ENCODE measurements around the gene TMEM117. TPM values are rescaled to one million over a fixed set of nuclear protein-coding genes. Genes with fewer than 3 reads are reported as not detected.

Gene TMEM117
- total RNA-seq, 2 experiments from 2014 or later, result 1.6 to 1.7 TPM

DNA sequence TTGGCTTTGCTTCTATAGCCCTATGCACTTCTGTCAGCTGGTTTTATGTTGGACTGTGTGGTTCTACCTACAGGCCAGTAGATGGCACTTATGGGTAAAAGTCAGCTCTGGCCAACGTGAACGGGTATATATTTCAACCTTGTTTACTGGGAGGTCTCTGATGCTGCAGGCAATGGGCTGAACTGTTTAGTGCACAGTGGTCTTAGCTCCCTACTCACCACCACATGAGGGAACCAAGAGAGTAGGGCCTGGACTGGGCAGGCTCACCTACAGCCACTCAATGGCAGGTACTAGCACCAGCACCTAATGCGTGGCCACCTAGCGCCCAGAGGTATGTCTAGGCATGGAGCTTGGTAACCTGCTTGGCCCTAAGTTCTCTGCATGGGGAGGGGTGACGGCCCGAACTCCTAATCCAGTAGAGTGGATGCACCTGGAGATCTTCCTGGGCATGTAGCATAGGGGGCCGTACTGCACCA lies 481.8 kb downstream of the TMEM117 start:
- H3K27me3 Mint-ChIP-seq, result no peaks in the 10 kb centered on the region
- DNase-seq, result no peak
- H3K36me3 Mint-ChIP-seq (ENCODE audit: low read depth), result no peaks in the 10 kb centered on the region
- ChIA-PET POLR2A (no interaction called here), CTCF (interaction anchor here (1.3 kb wide), 1 partner anchor 18 kb away, joined by 3 read pairs; no protein-coding TSS in a partner anchor)
- no peaks in the 10 kb centered on the region for H3K4me1 Mint-ChIP-seq
- no peak overlapping the region for H3K27ac Mint-ChIP-seq
- no peaks in the 10 kb centered on the region for H3K9me3 Mint-ChIP-seq
- no peak overlapping the region for H3K4me3 Mint-ChIP-seq

DNA sequence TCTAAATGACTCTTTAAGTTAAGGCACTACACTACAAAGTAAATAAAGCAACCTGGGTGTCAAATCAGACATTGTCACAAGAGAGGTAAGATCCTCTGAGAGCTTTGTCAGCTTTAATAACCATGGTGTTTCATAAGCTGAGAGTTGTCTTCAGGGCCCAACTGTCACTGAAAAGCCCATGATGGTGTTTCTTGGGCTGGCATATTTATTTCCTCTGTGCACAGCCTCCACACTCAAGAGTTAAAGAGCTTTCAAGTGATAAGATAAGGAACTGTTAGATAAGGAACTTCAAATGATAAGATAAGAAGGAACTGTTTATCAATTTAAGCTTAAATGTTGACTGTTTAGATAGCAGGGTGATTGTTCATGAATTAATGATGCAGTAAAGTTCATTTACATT lies 495.4 kb downstream of the TMEM117 start:
- Mint-ChIP-seq H3K36me3 (ENCODE audit: low read depth) (no peaks in the 10 kb centered on the region), H3K9me3 (peaks cover 6% of the 10 kb centered on the region), H3K4me1 (no peaks in the 10 kb centered on the region), H3K27ac (no peak overlapping the region), H3K27me3 (no peaks in the 10 kb centered on the region), H3K4me3 (no peak overlapping the region)
- no peak for DNase-seq
- CTCF ChIA-PET, result no interaction called here
- POLR2A ChIA-PET, result no interaction called here

DNA sequence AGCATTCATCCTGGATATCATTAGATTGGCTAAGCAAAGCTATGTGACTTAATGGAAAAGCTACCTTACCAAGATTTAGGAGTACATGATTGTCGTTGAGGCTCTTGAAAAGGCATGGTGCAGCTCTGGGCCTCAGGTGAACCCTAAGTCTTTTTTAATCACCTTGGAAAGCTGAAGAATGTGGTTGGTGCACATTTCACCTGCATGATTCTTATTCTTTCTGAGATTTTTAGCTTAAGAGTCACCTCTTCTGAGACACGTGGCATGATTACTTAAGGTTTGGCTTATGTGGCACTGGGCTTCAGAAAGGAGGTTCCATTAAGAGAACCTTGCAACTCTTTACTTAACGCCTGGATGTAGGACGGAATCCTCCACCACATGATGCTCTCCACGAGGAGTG lies 498.5 kb downstream of the TMEM117 start:
- POLR2A ChIA-PET, result no interaction called here
- Mint-ChIP-seq H3K27me3 (no peaks in the 10 kb centered on the region), H3K4me3 (no peak overlapping the region), H3K36me3 (ENCODE audit: low read depth) (no peaks in the 10 kb centered on the region), H3K27ac (no peak overlapping the region), H3K9me3 (peaks cover 6% of the 10 kb centered on the region), H3K4me1 (no peaks in the 10 kb centered on the region)
- CTCF ChIA-PET, result no interaction called here
- DNase-seq, result no peak

- Mint-ChIP-seq H3K36me3 (ENCODE audit: low read depth) (no peaks in the 10 kb centered on the region), H3K27me3 (no peaks in the 10 kb centered on the region), H3K27ac (no peak overlapping the region), H3K9me3 (peaks cover 6% of the 10 kb centered on the region), H3K4me1 (no peaks in the 10 kb centered on the region), H3K4me3 (no peak overlapping the region)
- CTCF ChIA-PET, result no interaction called here
- no peak for DNase-seq
- POLR2A ChIA-PET, result no interaction called here
Observed at GRCh38 chr12:44335030-44335429, 499.1 kb downstream of the TMEM117 start.

- Mint-ChIP-seq H3K27me3 (no peaks in the 10 kb centered on the region), H3K9me3 (peaks cover 6% of the 10 kb centered on the region), H3K27ac (no peak overlapping the region), H3K36me3 (ENCODE audit: low read depth) (no peaks in the 10 kb centered on the region), H3K4me3 (no peak overlapping the region), H3K4me1 (no peaks in the 10 kb centered on the region)
- POLR2A ChIA-PET, result no interaction called here
- CTCF ChIA-PET, result interaction anchor here (1.1 kb wide), 1 partner anchor 20 kb away, joined by 3 read pairs; no protein-coding TSS in a partner anchor
- no peak for DNase-seq
Observed at GRCh38 chr12:44336577-44336976, 500.7 kb downstream of the TMEM117 start.

- Mint-ChIP-seq H3K4me3 (no peak overlapping the region), H3K36me3 (ENCODE audit: low read depth) (no peaks in the 10 kb centered on the region), H3K4me1 (peaks cover 5% of the 10 kb centered on the region), H3K27ac (no peak overlapping the region), H3K27me3 (no peaks in the 10 kb centered on the region), H3K9me3 (no peaks in the 10 kb centered on the region)
- ChIA-PET POLR2A (no interaction called here), CTCF (no interaction called here)
- DNase-seq, result no peak
Observed at GRCh38 chr12:44342371-44342770, 506.5 kb downstream of the TMEM117 start.

- H3K36me3 Mint-ChIP-seq (ENCODE audit: low read depth), result no peaks in the 10 kb centered on the region
- ChIA-PET CTCF (no interaction called here), POLR2A (no interaction called here)
- no peaks in the 10 kb centered on the region for H3K27me3 Mint-ChIP-seq
- no peak overlapping the region for H3K4me3 Mint-ChIP-seq
- no peaks in the 10 kb centered on the region for H3K9me3 Mint-ChIP-seq
- peaks cover 5% of the 10 kb centered on the region for H3K4me1 Mint-ChIP-seq
- no peak overlapping the region for H3K27ac Mint-ChIP-seq
- no peak for DNase-seq
Observed at GRCh38 chr12:44347145-44347544, 511.3 kb downstream of the TMEM117 start.

DNA sequence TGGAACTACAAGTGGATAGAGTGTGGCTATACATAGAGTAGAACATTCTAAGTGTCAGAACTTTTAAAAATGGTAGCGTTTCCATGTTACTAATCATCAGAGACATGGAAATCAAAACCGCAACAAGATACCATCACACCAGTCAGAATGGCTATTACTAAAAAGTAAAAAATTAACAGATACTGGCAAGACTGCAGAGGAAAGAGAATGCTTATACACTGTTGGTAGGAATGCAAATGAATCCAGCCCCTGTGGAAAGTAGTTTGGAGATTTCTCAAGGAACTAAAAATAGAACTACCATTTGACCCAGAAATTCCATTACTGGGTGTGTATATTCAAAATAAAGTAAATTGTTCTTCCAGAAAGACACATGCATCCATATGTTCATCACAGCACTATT lies 521.6 kb downstream of the TMEM117 start:
- Mint-ChIP-seq H3K9me3 (no peaks in the 10 kb centered on the region), H3K27ac (no peak overlapping the region), H3K4me1 (no peaks in the 10 kb centered on the region), H3K4me3 (no peak overlapping the region), H3K27me3 (no peaks in the 10 kb centered on the region), H3K36me3 (ENCODE audit: low read depth) (no peaks in the 10 kb centered on the region)
- ChIA-PET POLR2A (no interaction called here), CTCF (no interaction called here)
- DNase-seq, result no peak

DNA sequence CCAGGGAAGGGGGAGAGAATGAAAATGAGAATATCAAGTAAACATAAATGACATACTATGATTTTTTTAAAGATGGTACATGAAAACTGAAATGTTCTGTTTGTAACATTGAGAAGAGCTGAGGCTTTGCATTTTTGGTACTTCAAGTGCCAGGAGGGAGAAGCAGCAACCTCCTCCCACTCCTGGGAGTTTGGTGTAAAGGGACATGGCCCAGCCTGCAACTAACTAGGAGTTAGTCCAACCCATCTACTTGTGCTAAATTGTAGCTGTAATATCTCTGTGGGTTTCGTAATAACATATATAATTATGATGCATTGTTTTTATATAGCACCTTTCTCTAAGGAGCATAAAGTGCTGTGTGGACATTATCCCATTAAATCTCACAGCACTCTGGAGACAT lies 522.8 kb downstream of the TMEM117 start:
- POLR2A ChIA-PET, result no interaction called here
- no peak for DNase-seq
- Mint-ChIP-seq H3K9me3 (no peaks in the 10 kb centered on the region), H3K27me3 (no peaks in the 10 kb centered on the region), H3K4me3 (no peak overlapping the region), H3K36me3 (ENCODE audit: low read depth) (no peaks in the 10 kb centered on the region), H3K4me1 (no peaks in the 10 kb centered on the region), H3K27ac (no peak overlapping the region)
- CTCF ChIA-PET, result no interaction called here

- POLR2A ChIA-PET, result no interaction called here
- Mint-ChIP-seq H3K27me3 (no peaks in the 10 kb centered on the region), H3K36me3 (ENCODE audit: low read depth) (no peaks in the 10 kb centered on the region), H3K27ac (no peak overlapping the region), H3K4me3 (no peak overlapping the region), H3K9me3 (no peaks in the 10 kb centered on the region), H3K4me1 (no peaks in the 10 kb centered on the region)
- no peak for DNase-seq
- CTCF ChIA-PET, result no interaction called here
Observed at GRCh38 chr12:44362947-44363346, 527.1 kb downstream of the TMEM117 start.

DNA sequence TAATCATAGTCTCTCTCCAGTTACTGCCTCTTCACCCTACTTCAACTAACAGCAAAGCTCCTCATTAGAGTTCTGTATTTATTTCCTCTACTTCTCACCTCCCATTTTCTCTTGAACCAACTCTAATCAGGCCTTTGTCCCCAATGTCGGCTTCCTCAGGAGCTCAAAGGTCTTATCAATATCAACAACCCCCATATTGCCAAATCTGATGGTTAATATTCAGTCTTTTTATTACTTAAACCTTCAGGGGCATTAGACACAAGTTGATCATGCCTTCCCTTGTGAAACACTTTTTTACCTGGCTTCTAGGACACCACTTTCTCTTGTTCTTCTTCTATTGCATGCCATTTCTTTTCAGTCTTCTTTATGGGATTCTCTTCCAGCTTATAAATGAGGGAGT lies 531.3 kb downstream of the TMEM117 start:
- Mint-ChIP-seq H3K4me3 (no peak overlapping the region), H3K27me3 (no peaks in the 10 kb centered on the region), H3K9me3 (no peaks in the 10 kb centered on the region), H3K27ac (no peak overlapping the region), H3K36me3 (ENCODE audit: low read depth) (no peaks in the 10 kb centered on the region), H3K4me1 (no peaks in the 10 kb centered on the region)
- ChIA-PET POLR2A (no interaction called here), CTCF (no interaction called here)
- DNase-seq, result no peak

DNA sequence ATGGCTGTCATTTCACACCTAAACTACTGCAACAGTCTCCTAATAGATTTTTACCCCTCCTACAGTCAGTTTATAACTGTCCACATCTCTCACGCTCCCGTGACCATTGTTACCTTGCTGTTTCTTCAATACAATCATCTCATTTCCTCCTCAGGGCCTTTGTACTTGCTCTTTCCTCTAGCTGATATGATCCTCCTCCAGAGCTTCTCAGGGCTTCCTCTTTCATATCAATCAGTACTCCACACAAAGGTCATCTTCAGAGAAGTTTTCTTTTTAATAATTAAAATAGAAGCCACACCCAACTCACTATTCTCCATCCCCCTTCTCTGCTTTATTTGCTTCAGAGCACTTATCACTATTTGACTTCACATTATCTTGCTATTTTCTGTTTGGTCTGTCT lies 532.0 kb downstream of the TMEM117 start:
- ChIA-PET POLR2A (no interaction called here), CTCF (no interaction called here)
- no peaks in the 10 kb centered on the region for H3K4me1 Mint-ChIP-seq
- no peak overlapping the region for H3K4me3 Mint-ChIP-seq
- no peaks in the 10 kb centered on the region for H3K27me3 Mint-ChIP-seq
- no peaks in the 10 kb centered on the region for H3K36me3 Mint-ChIP-seq (ENCODE audit: low read depth)
- no peak overlapping the region for H3K27ac Mint-ChIP-seq
- H3K9me3 Mint-ChIP-seq, result no peaks in the 10 kb centered on the region
- no peak for DNase-seq

- no peak overlapping the region for H3K27ac Mint-ChIP-seq
- H3K4me1 Mint-ChIP-seq, result no peaks in the 10 kb centered on the region
- H3K9me3 Mint-ChIP-seq, result no peaks in the 10 kb centered on the region
- POLR2A ChIA-PET, result no interaction called here
- CTCF ChIA-PET, result no interaction called here
- H3K36me3 Mint-ChIP-seq (ENCODE audit: low read depth), result no peaks in the 10 kb centered on the region
- H3K27me3 Mint-ChIP-seq, result no peaks in the 10 kb centered on the region
- H3K4me3 Mint-ChIP-seq, result no peak overlapping the region
- no peak for DNase-seq
Observed at GRCh38 chr12:44369998-44370397, 534.1 kb downstream of the TMEM117 start.

DNA sequence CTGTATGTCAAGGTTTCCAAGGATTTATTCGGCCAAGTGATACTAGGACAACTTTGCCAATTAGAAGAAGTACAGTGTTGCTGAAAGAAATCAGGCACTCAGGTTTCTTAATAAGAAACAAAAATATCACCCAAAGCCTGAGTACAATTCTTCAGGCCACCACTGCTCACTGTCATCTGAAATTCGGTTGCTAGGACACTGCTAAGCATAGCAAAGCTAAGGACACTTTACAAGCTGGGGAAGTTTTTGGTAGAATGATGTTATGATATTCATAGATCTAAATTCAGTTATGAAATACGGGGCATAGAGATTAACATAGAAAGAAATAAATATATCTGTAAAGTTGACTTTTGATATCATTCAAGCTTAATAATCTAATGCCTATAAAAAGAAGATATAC lies 535.1 kb downstream of the TMEM117 start:
- CTCF ChIA-PET, result no interaction called here

DNA sequence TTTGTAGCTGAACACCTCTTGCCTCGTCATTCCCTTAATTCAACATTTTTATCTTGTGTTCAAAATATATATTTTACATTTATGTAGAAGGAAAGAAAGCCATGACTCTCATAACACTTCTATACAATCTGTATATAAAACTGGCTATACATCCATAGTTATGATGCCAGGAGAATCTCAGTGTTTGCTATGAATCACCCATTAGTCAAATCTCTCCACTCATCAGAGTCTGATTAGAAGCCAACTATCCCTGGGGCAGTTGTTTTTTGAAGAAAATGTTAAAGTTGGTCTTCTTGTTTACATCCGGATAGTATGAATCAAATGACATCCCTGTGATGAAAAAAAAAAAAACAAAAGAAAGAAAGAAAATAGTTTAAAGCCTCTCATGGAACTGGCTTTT lies 536.4 kb downstream of the TMEM117 start:
- Mint-ChIP-seq H3K9me3 (no peaks in the 10 kb centered on the region), H3K36me3 (ENCODE audit: low read depth) (no peaks in the 10 kb centered on the region), H3K27me3 (no peaks in the 10 kb centered on the region), H3K4me3 (no peak overlapping the region), H3K4me1 (no peaks in the 10 kb centered on the region), H3K27ac (no peak overlapping the region)
- POLR2A ChIA-PET, result no interaction called here
- CTCF ChIA-PET, result no interaction called here
- no peak for DNase-seq

More for the DNA sequence above, 535.1 kb downstream of the TMEM117 start:
- no peaks in the 10 kb centered on the region for H3K27me3 Mint-ChIP-seq
- no peak for DNase-seq
- no peaks in the 10 kb centered on the region for H3K36me3 Mint-ChIP-seq (ENCODE audit: low read depth)
- no peaks in the 10 kb centered on the region for H3K9me3 Mint-ChIP-seq
- no peaks in the 10 kb centered on the region for H3K4me1 Mint-ChIP-seq
- no peak overlapping the region for H3K27ac Mint-ChIP-seq
- no peak overlapping the region for H3K4me3 Mint-ChIP-seq
- POLR2A ChIA-PET, result no interaction called here
